ENCODE results near the gene ETV5. TPM values are rescaled to one million over a fixed set of nuclear protein-coding genes. Genes with fewer than 3 reads are reported as not detected.

Gene ETV5
- total RNA-seq, 4 donors from 2014 or later, result 9.8 to 18.3 (median 12.2) TPM

- H3K4me3 ChIP-seq, result no peak overlapping the region
- no peaks in the 10 kb centered on the region for H3K36me3 ChIP-seq
- no peak overlapping the region for H3K27ac ChIP-seq
- WGBS, 2 donors, result 86 to 90% methylated on average over 2 of the region's 2 CpGs
- DNase-seq (ENCODE audit: low spot score in 2 of 2), result no peak
- H3K9me3 ChIP-seq, result no peaks in the 10 kb centered on the region
- H3K4me1 ChIP-seq, result peaks cover 0 to 3% (median 0%) of the 10 kb centered on the region in 4 donors
- no peaks in the 10 kb centered on the region for H3K27me3 ChIP-seq
- TF ChIP-seq, protein P1, sequence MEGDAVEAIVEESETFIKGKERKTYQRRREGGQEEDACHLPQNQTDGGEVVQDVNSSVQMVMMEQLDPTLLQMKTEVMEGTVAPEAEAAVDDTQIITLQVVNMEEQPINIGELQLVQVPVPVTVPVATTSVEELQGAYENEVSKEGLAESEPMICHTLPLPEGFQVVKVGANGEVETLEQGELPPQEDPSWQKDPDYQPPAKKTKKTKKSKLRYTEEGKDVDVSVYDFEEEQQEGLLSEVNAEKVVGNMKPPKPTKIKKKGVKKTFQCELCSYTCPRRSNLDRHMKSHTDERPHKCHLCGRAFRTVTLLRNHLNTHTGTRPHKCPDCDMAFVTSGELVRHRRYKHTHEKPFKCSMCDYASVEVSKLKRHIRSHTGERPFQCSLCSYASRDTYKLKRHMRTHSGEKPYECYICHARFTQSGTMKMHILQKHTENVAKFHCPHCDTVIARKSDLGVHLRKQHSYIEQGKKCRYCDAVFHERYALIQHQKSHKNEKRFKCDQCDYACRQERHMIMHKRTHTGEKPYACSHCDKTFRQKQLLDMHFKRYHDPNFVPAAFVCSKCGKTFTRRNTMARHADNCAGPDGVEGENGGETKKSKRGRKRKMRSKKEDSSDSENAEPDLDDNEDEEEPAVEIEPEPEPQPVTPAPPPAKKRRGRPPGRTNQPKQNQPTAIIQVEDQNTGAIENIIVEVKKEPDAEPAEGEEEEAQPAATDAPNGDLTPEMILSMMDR (IDR thresholded peaks at IDR 0.05), result no peak
- TF ChIP-seq EP300 (IDR thresholded peaks at IDR 0.05), result no peak
- TF ChIP-seq POLR2A (IDR thresholded peaks at IDR 0.05), result no peak
These were observed 110.8 kb downstream of the ETV5 start for GRCh38 chr3:185998136-185998535.

GRCh38 chr3:185997130-185997529, 111.8 kb downstream of the ETV5 start:
- TF ChIP-seq, protein P1 (IDR thresholded peaks at IDR 0.05), result no peak
- no peak for TF ChIP-seq POLR2A (IDR thresholded peaks at IDR 0.05)
- TF ChIP-seq EP300 (IDR thresholded peaks at IDR 0.05), result no peak
- no peaks in the 10 kb centered on the region for H3K36me3 ChIP-seq
- H3K4me1 ChIP-seq, result peaks cover 0 to 14% (median 0%) of the 10 kb centered on the region in 4 donors
- no peak overlapping the region for H3K27ac ChIP-seq
- no peaks in the 10 kb centered on the region for H3K27me3 ChIP-seq
- H3K9me3 ChIP-seq, result no peaks in the 10 kb centered on the region
- 88 to 90% methylated on average over 3 of the region's 3 CpGs for WGBS, 2 donors
- DNase-seq (ENCODE audit: low spot score in 2 of 2), result no peak
- no peak overlapping the region for H3K4me3 ChIP-seq

Small RNA genes within 50 kb of the gene (small RNA-seq; reads per million reads assigned to genes)
- gene RF00017, result not detected

Other genes with a start within 250 kb of the ETV5 start
- 100 to 1,000 TPM; 134 to 216 (median 201) TPM for gene TRA2B, start 171.1 kb downstream of the ETV5 start, total RNA-seq

Measured in tibial nerve (tissue), 4 donors.